GM21423 (cell line): ENCODE measurements around the gene NARF.
"Not testable (repeated sequence)": the region's sequence is repeated elsewhere in the genome, so short reads cannot be mapped to it uniquely, and the experiment has no call there.

Experiments used
- ATAC-seq: cut with Tn5 transposase; IDR thresholded peaks from one replicate; pipeline ENCODE4 v1.9.1; 2021; ENCODE audit warnings: mild to moderate bottlenecking, moderate library complexity; ENCODE audit not compliant: unreplicated experiment

Gene NARF

GRCh38 chr17:82445542-82445941 lies 13.0 kb upstream of the NARF start:
- ATAC-seq = no peak

- ATAC-seq = no peak
These were observed 12.4 kb upstream of the NARF start for GRCh38 chr17:82446124-82446523.

GRCh38 chr17:82446649-82447048 lies 11.9 kb upstream of the NARF start:
- ATAC-seq = no peak

GRCh38 chr17:82447876-82448275 lies 10.7 kb upstream of the NARF start:
- no peak for ATAC-seq

- ATAC-seq = peak; percentile 50
These were observed 9.2 kb upstream of the NARF start for GRCh38 chr17:82449131-82449882.

- ATAC-seq = no peak
These were observed 8.6 kb upstream of the NARF start for GRCh38 chr17:82449883-82450356.

- ATAC-seq = peak; percentile 69
These were observed 8.0 kb upstream of the NARF start, which contains the start of gene CYBC1 for GRCh38 chr17:82450357-82451106. Gene CYBC1, minus strand, starts transcription at chr17:82450752. Its CDS starts 1,498 bp downstream, at chr17:82449254.

- no peak for ATAC-seq
These were observed 6.4 kb upstream of the NARF start for GRCh38 chr17:82452162-82452561.

- ATAC-seq = not testable (repeated sequence)
These were observed 5.4 kb upstream of the NARF start for GRCh38 chr17:82453151-82453550.

GRCh38 chr17:82453706-82454105 lies 4.8 kb upstream of the NARF start:
- not testable (repeated sequence) for ATAC-seq

- no peak for ATAC-seq
These were observed 1.2 kb upstream of the NARF start for GRCh38 chr17:82457073-82457928.

GRCh38 chr17:82457929-82458178 lies 687 bp upstream of the NARF start:
- no peak for ATAC-seq

GRCh38 chr17:82458885-82459424 lies 414 bp downstream of the NARF start:
- ATAC-seq = peak; percentile 7

- ATAC-seq = not testable (repeated sequence)
These were observed 1.4 kb downstream of the NARF start for GRCh38 chr17:82459936-82460335.

- no peak for ATAC-seq
These were observed 3.4 kb downstream of the NARF start for GRCh38 chr17:82461827-82462524.

GRCh38 chr17:82463391-82463790 lies 4.8 kb downstream of the NARF start:
- ATAC-seq = no peak

- no peak for ATAC-seq
These were observed 5.5 kb downstream of the NARF start for GRCh38 chr17:82463925-82464566.

GRCh38 chr17:82464567-82464929 lies 6.0 kb downstream of the NARF start:
- no peak for ATAC-seq

- no peak for ATAC-seq
These were observed 6.6 kb downstream of the NARF start for GRCh38 chr17:82465023-82465603.

- no peak for ATAC-seq
These were observed 10.2 kb downstream of the NARF start for GRCh38 chr17:82468692-82469091.
